ENCODE results near the gene SUSD2. TPM values are rescaled to one million over a fixed set of nuclear protein-coding genes. Genes with fewer than 3 reads are reported as not detected.
A peak's percentile ranks its signal among the peaks of the same experiment; 100 is the strongest.
"Not testable (repeated sequence)": the region's sequence is repeated elsewhere in the genome, so short reads cannot be mapped to it uniquely, and the experiment has no call there.

The SUSD2 gene
- total RNA-seq, 1 experiment from 2014 or later: 0.10 TPM

GRCh38 chr22:24171822-24172221 lies 9.5 kb upstream of the SUSD2 start:
- no peak for DNase-seq (ENCODE audit: low read depth)

GRCh38 chr22:24175160-24175808 lies 6.0 kb upstream of the SUSD2 start:
- DNase-seq (ENCODE audit: low read depth): peak; percentile 65

- DNase-seq (ENCODE audit: low read depth): no peak
Measured at GRCh38 chr22:24176040-24176439, 5.2 kb upstream of the SUSD2 start.

- DNase-seq (ENCODE audit: low read depth): no peak
Measured at GRCh38 chr22:24176630-24177029, 4.7 kb upstream of the SUSD2 start.

GRCh38 chr22:24177045-24177444 lies 4.2 kb upstream of the SUSD2 start:
- DNase-seq (ENCODE audit: low read depth): no peak

GRCh38 chr22:24177456-24177855 lies 3.8 kb upstream of the SUSD2 start:
- DNase-seq (ENCODE audit: low read depth): no peak

- no peak for DNase-seq (ENCODE audit: low read depth)
Measured at GRCh38 chr22:24178021-24178431, 3.3 kb upstream of the SUSD2 start.

- DNase-seq (ENCODE audit: low read depth): no peak
Measured at GRCh38 chr22:24178502-24179440, 2.5 kb upstream of the SUSD2 start.

GRCh38 chr22:24179478-24180210 lies 1.6 kb upstream of the SUSD2 start:
- DNase-seq (ENCODE audit: low read depth): no peak

GRCh38 chr22:24180316-24181087 lies 785 bp upstream of the SUSD2 start:
- no peak for DNase-seq (ENCODE audit: low read depth)

- no peak for DNase-seq (ENCODE audit: low read depth)
Measured at GRCh38 chr22:24181996-24182899, 961 bp downstream of the SUSD2 start.

GRCh38 chr22:24182900-24183246 lies 1.6 kb downstream of the SUSD2 start:
- not testable (repeated sequence) for DNase-seq (ENCODE audit: low read depth)

GRCh38 chr22:24183321-24184031 lies 2.2 kb downstream of the SUSD2 start:
- DNase-seq (ENCODE audit: low read depth): no peak

GRCh38 chr22:24184057-24184798 lies 2.9 kb downstream of the SUSD2 start:
- no peak for DNase-seq (ENCODE audit: low read depth)

- DNase-seq (ENCODE audit: low read depth): no peak
Measured at GRCh38 chr22:24185001-24185500, 3.8 kb downstream of the SUSD2 start.

GRCh38 chr22:24185501-24186351 lies 4.4 kb downstream of the SUSD2 start:
- DNase-seq (ENCODE audit: low read depth): no peak

- DNase-seq (ENCODE audit: low read depth): no peak
Measured at GRCh38 chr22:24186352-24186740, 5.1 kb downstream of the SUSD2 start.

All from HT1080 (cell line).